ENCODE measurements around the gene DCC.
A peak's percentile ranks its signal among the peaks of the same experiment; 100 is the strongest.

The DCC gene

DNA sequence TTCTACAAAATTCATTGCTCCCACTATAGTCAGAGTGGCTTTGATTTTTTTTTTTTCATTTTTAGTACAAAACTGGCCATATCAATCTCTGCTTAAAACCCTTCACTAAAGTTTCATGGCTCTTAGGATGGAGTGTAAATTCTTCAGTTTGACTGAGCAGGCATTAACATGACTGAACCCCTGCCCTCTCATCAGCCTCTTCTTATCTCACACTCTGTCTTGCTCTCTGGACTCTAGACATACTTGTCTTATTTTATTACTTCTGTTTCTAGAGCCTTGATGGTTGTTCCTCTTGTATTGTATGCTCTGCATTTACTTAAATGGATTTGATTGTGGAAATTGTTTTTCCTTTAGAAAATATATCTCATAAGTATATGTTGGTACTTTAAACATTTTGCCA is 272.4 kb downstream of the DCC start:
- TF ChIP-seq, protein P1, sequence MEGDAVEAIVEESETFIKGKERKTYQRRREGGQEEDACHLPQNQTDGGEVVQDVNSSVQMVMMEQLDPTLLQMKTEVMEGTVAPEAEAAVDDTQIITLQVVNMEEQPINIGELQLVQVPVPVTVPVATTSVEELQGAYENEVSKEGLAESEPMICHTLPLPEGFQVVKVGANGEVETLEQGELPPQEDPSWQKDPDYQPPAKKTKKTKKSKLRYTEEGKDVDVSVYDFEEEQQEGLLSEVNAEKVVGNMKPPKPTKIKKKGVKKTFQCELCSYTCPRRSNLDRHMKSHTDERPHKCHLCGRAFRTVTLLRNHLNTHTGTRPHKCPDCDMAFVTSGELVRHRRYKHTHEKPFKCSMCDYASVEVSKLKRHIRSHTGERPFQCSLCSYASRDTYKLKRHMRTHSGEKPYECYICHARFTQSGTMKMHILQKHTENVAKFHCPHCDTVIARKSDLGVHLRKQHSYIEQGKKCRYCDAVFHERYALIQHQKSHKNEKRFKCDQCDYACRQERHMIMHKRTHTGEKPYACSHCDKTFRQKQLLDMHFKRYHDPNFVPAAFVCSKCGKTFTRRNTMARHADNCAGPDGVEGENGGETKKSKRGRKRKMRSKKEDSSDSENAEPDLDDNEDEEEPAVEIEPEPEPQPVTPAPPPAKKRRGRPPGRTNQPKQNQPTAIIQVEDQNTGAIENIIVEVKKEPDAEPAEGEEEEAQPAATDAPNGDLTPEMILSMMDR (IDR thresholded peaks at IDR 0.05; ENCODE audit: low read depth, low read length) = no peak
- no peak overlapping the region for H3K4me3 ChIP-seq (ENCODE audit: low read depth, low read length)
- no peak for DNase-seq (ENCODE audit: low read depth, low spot score)
- in situ Hi-C loops (cut with HindIII; ENCODE audit: low sequenced_read_pairs) = no loop called here

DNA sequence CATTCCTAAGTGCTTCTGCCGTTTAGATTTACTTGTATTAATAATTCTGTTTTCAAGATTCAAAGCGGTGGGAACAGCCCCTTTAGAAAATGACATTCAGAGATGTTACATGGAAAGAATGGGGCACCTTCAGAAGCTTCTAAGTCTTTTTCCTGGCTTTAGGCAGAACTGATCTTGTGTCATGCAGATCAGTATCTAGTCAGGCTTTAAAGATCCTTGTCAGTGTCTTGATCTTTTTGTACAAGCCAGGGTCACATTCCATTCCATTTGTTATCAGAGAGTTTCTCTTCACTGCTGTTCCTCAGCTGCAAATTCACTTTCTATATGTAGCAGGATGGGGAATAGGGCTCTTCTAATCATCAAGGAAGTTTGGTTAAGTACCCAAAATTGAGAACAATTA is 275.3 kb downstream of the DCC start:
- TF ChIP-seq, protein P1 (IDR thresholded peaks at IDR 0.05; ENCODE audit: low read depth, low read length) = no peak
- DNase-seq (ENCODE audit: low read depth, low spot score) = no peak
- in situ Hi-C loops (cut with HindIII; ENCODE audit: low sequenced_read_pairs) = no loop called here
- H3K4me3 ChIP-seq (ENCODE audit: low read depth, low read length) = no peak overlapping the region

DNA sequence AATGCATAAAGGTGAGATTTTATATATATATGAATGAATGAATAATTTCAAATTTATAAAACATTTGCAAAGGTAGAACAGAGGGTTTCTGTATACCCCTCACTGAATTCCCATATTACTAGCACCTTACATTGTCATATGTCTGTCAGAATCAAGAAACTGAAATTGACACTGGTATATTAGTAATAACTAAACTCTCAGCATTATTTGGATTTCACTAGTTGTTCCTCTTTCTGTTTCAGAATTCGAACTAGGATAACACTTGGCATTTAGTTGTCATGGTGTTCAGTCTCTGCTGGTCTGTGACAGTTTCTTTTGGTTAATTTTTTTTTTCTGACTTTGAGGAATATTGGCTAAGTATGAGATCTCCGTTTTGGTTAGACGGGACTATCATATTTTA is 275.9 kb downstream of the DCC start:
- H3K4me3 ChIP-seq (ENCODE audit: low read depth, low read length) = no peak overlapping the region
- DNase-seq (ENCODE audit: low read depth, low spot score) = no peak
- in situ Hi-C loops (cut with HindIII; ENCODE audit: low sequenced_read_pairs) = no loop called here
- TF ChIP-seq, protein P1 (IDR thresholded peaks at IDR 0.05; ENCODE audit: low read depth, low read length) = no peak

DNA sequence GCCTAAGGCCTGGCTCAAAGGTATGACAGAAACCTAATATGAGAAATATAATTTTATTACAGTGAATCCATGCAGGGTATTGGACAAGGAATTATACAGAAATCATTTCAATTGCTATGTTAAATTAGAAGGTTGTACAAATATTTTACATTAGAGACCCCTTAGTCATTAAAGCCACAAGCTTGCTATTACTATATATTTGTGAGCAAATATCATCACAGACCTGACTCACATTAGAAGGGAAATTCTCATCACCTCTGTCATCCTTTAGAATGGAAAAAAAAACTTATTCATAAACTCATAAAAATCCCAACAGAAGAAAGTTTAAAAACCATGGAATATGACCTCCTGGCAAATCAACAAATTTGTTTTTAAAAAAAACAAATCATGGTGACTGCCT is 277.9 kb downstream of the DCC start:
- DNase-seq (ENCODE audit: low read depth, low spot score) = peak; percentile 50
- TF ChIP-seq, protein P1 (IDR thresholded peaks at IDR 0.05; ENCODE audit: low read depth, low read length) = no peak
- in situ Hi-C loops (cut with HindIII; ENCODE audit: low sequenced_read_pairs) = no loop called here
- H3K4me3 ChIP-seq (ENCODE audit: low read depth, low read length) = no peak overlapping the region

DNA sequence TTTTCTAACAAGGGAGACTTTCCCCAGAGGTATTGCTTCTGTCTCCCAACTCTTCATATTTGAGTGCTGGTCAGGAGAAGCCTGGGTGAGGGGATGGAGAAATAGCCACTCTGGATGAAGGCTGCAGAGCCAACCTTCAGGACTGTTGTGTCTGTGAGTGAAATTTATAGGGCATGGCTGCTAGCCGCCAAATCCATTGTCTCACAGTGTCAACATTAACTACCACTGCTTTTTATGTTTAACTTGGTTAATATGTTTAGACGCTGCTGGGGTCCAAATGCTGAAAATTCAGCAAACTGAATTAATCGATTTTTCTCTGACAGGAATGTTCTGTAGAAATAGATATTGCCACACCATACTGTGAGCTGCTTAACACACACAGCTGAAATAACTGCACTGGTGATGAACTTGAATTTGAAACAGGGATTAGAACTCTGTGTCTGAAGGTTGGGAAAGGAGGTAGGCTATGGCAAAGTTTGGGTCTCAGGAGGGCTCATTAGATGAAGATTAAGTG is 281.0 kb downstream of the DCC start:
- in situ Hi-C loops (cut with HindIII; ENCODE audit: low sequenced_read_pairs) = no loop called here
- no peak for DNase-seq (ENCODE audit: low read depth, low spot score)
- TF ChIP-seq, protein P1 (IDR thresholded peaks at IDR 0.05; ENCODE audit: low read depth, low read length) = no peak
- no peak overlapping the region for H3K4me3 ChIP-seq (ENCODE audit: low read depth, low read length)

DNA sequence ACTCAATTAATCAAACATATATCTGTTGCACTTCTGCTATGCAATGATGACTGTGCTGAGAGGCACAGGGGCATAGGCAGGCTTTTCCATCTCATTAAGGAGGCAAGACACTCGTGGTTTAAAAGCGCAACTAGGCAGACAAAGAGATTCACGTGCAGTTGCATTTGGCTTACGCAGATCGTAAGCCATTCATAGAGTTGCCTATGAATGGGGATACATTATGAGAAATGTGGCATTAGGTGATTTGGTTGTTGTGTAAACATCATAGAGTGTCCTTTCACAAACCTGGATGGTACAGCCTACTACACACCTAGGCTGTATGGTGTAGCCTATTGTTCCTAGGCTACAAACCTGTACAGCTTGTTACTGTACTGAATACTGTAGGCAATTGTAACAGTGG is 284.7 kb downstream of the DCC start:
- no peak overlapping the region for H3K4me3 ChIP-seq (ENCODE audit: low read depth, low read length)
- TF ChIP-seq, protein P1 (IDR thresholded peaks at IDR 0.05; ENCODE audit: low read depth, low read length) = no peak
- in situ Hi-C loops (cut with HindIII; ENCODE audit: low sequenced_read_pairs) = no loop called here
- no peak for DNase-seq (ENCODE audit: low read depth, low spot score)

DNA sequence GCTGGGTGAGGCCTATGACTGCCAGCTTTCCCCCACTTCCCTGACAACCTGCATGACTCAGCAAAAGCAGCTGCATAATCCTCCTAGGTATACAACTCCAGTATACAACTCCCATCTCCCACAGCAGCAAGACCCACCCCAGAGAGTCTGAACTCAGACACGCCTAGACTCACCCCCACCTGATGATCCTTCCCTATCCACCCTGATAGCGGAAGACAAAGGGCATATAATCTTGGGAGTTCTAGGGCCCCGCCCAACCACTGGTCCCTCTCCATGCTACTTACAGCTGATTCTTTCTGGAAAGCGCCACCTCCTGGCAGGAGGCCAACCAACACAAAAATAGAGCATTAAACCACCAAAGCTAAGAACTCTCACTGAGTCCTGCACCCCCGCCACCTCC is 296.5 kb downstream of the DCC start:
- H3K4me3 ChIP-seq (ENCODE audit: low read depth, low read length) = no peak overlapping the region
- DNase-seq (ENCODE audit: low read depth, low spot score) = no peak
- in situ Hi-C loops (cut with HindIII; ENCODE audit: low sequenced_read_pairs) = no loop called here
- TF ChIP-seq, protein P1 (IDR thresholded peaks at IDR 0.05; ENCODE audit: low read depth, low read length) = no peak
